ENCODE measurements around the gene NHLRC4. TPM values are rescaled to one million over a fixed set of nuclear protein-coding genes. Genes with fewer than 3 reads are reported as not detected.
A peak's percentile ranks its signal among the peaks of the same experiment; 100 is the strongest.

NHLRC4 gene
- total RNA-seq (1 to 10 TPM; 4.5 TPM), polyA plus RNA-seq (ENCODE audit: insufficient read depth, low read depth, low replicate concordance) (3.0 TPM)
- long read RNA-seq, donor 1, partial matches to known transcripts = 7 of 9 reads
- long read RNA-seq, donor 1, other reads (novel, unspliced or antisense) = 0 of 9 reads
- long read RNA-seq, donor 2 = 0 reads

- Histone ChIP-seq H3K9me3 (no peaks in the 10 kb centered on the region), H3K4me3 (no peak within 1 kb of the TSS), H3K27me3 (no peaks in the 10 kb centered on the region), H3K4me1 (peaks cover 53% of the 10 kb centered on the region), H3K27ac (peak within 1 kb of the TSS; percentile 29 to 71), H3K36me3 (ENCODE audit: low read depth, missing control alignments) (no peaks in the 10 kb centered on the region)
- WGBS, 2 donors = 12 to 36% methylated on average over 19 to 26 of the region's 26 CpGs
- intact Hi-C loops (cut with DNase I; ENCODE audit: low total_unique reads) = no loop called here
- TF ChIP-seq, protein P1, sequence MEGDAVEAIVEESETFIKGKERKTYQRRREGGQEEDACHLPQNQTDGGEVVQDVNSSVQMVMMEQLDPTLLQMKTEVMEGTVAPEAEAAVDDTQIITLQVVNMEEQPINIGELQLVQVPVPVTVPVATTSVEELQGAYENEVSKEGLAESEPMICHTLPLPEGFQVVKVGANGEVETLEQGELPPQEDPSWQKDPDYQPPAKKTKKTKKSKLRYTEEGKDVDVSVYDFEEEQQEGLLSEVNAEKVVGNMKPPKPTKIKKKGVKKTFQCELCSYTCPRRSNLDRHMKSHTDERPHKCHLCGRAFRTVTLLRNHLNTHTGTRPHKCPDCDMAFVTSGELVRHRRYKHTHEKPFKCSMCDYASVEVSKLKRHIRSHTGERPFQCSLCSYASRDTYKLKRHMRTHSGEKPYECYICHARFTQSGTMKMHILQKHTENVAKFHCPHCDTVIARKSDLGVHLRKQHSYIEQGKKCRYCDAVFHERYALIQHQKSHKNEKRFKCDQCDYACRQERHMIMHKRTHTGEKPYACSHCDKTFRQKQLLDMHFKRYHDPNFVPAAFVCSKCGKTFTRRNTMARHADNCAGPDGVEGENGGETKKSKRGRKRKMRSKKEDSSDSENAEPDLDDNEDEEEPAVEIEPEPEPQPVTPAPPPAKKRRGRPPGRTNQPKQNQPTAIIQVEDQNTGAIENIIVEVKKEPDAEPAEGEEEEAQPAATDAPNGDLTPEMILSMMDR (IDR thresholded peaks at IDR 0.05) = no peak
- no peak for TF ChIP-seq POLR2A (IDR thresholded peaks at IDR 0.05)
- DNase-seq = peak; percentile 92
Measured at GRCh38 chr16:566475-567372, at the start of gene NHLRC4. Gene NHLRC4 (plus strand): TSS chr16:567005. CDS start chr16:568048, 1,043 bp downstream.

DNA sequence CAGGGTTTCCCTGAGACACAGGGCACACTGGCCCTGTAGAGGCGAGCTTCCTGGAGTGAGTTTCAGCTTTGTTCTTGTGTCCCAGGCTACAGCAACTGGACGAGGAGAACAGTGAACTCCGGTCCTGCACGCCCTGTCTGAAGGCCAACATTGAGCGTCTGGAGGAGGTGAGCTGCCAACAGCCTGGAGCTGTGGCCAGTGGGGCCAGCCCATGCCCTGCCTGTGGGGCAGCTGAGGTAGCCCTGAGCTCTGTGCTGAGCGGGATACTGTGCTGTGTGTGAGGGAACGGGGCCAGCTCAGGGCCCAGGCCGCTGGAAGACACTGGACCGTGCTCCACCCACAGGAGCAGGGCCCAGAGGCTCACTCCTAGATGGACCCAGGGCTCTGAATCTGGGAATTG is 47.9 kb upstream of the NHLRC4 start:
- H3K27me3 ChIP-seq = no peaks in the 10 kb centered on the region
- TF ChIP-seq, protein P1 (IDR thresholded peaks at IDR 0.05) = no peak
- no peak overlapping the region for H3K27ac ChIP-seq
- intact Hi-C loops (cut with DNase I; ENCODE audit: low total_unique reads) = no loop called here
- no peak overlapping the region for H3K4me3 ChIP-seq
- DNase-seq = no peak
- H3K36me3 ChIP-seq (ENCODE audit: low read depth, missing control alignments) = no peaks in the 10 kb centered on the region
- H3K9me3 ChIP-seq = no peaks in the 10 kb centered on the region
- H3K4me1 ChIP-seq = no peaks in the 10 kb centered on the region
- 74 to 77% methylated on average over 3 to 9 of the region's 9 CpGs for WGBS, 2 donors

GRCh38 chr16:519425-519824 is 47.4 kb upstream of the NHLRC4 start:
- no peak for DNase-seq
- WGBS, 2 donors = 90 to 95% methylated on average over 4 to 19 of the region's 19 CpGs

DNA sequence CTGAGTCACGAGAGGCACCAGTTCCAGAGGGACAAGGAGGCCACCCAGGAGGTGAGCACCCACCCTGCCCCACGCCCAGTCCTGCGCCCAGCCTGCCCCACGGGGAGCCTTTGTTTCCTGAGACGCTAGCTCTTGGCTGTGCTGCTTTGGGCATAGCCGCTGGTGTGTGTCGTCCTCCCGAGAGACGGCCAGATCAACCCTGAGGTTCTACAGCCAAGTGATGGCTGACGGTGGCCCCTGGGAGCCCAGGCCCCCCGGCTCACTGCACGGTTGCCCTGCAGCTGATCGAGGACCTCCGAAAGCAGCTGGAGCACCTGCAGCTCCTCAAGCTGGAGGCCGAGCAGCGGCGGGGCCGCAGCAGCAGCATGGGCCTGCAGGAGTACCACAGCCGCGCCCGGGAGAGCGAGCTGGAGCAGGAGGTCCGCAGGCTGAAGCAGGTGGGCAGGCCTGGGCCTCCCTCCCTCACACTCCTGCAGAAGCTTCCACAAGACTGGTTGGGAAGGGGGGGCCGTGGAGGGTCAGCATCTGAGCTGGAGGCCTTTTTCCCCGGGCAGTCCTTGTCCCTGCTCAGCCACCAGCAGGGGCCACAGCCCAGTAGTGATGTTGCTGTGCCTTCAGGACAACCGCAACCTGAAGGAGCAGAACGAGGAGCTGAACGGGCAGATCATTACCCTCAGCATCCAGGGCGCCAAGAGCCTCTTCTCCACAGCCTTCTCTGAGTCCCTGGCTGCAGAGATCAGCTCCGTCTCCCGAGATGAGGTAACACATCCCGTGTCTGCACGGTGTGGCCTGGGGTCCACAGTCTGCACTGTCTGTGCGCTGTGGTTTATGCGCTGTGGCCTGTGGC is 46.7 kb upstream of the NHLRC4 start:
- Histone ChIP-seq H3K27ac (no peak overlapping the region), H3K4me1 (no peaks in the 10 kb centered on the region), H3K9me3 (no peaks in the 10 kb centered on the region), H3K4me3 (no peak overlapping the region), H3K36me3 (ENCODE audit: low read depth, missing control alignments) (no peaks in the 10 kb centered on the region), H3K27me3 (no peaks in the 10 kb centered on the region)
- intact Hi-C loops (cut with DNase I; ENCODE audit: low total_unique reads) = no loop called here
- DNase-seq = no peak
- 92 to 94% methylated on average over 14 to 34 of the region's 35 CpGs for WGBS, 2 donors
- TF ChIP-seq POLR2A (IDR thresholded peaks at IDR 0.05) = no peak
- TF ChIP-seq, protein P1 (IDR thresholded peaks at IDR 0.05) = no peak

More at GRCh38 chr16:519425-519824, 47.4 kb upstream of the NHLRC4 start:
- Histone ChIP-seq H3K4me1 (no peaks in the 10 kb centered on the region), H3K36me3 (ENCODE audit: low read depth, missing control alignments) (no peaks in the 10 kb centered on the region), H3K27me3 (no peaks in the 10 kb centered on the region), H3K9me3 (no peaks in the 10 kb centered on the region), H3K4me3 (no peak overlapping the region), H3K27ac (no peak overlapping the region)
- intact Hi-C loops (cut with DNase I; ENCODE audit: low total_unique reads) = no loop called here
- no peak for TF ChIP-seq POLR2A (IDR thresholded peaks at IDR 0.05)
- TF ChIP-seq, protein P1 (IDR thresholded peaks at IDR 0.05) = no peak
